K562 (cell line): Measurements from ENCODE around the gene TIGAR. TPM values are rescaled to one million over a fixed set of nuclear protein-coding genes. Genes with fewer than 3 reads are reported as not detected.

Source experiments
- CBFA2T2 ChIP-seq: fragments of 450-650 bp; conservative IDR thresholded peaks from 2 replicates; pipeline ENCODE4 v1.6.1; 2017; ENCODE audit warnings: mild to moderate bottlenecking
- HDAC1 ChIP-seq, 2 experiments: fragments of 450-650 bp; IDR thresholded peaks; 2 replicates each; pipeline ENCODE4 v1.6.1; 2016 to 2017; ENCODE audit warnings: inconsistent platforms in 1 of 2, mild to moderate bottlenecking in 1 of 2, moderate library complexity in 1 of 2
- HDAC3 ChIP-seq: fragments of 450-650 bp; IDR thresholded peaks from 2 replicates; pipeline ENCODE4 v1.6.1; 2018; ENCODE audit warnings: borderline replicate concordance, mild to moderate bottlenecking, moderate library complexity; ENCODE audit not compliant: partially characterized antibody
- MNT ChIP-seq, 2 experiments: fragments of 450-650 bp; conservative IDR thresholded peaks; 2 replicates each; pipeline ENCODE4 v1.6.1; 2017; ENCODE audit warnings: mild to moderate bottlenecking in 2 of 2, moderate library complexity in 2 of 2
- NCOA4 ChIP-seq: fragments of 450-650 bp; IDR thresholded peaks from 2 replicates; pipeline ENCODE4 v1.6.1; 2018; ENCODE audit warnings: mild to moderate bottlenecking; ENCODE audit not compliant: partially characterized antibody
- NCOR1 ChIP-seq: fragments of 450-650 bp; IDR thresholded peaks from 2 replicates; pipeline ENCODE4 v1.6.1; 2016; ENCODE audit warnings: mild to moderate bottlenecking, moderate library complexity
- STAT5A ChIP-seq: IDR thresholded peaks from 2 replicates; pipeline ENCODE4 v1.6.1; 2012; ENCODE audit warnings: low read length, inconsistent platforms, borderline replicate concordance
- TOE1 ChIP-seq, 2 experiments: fragments of 450-650 bp in 1 of 2; sonication (generic) in 1 of 2; formaldehyde crosslinking in 1 of 2; IDR thresholded peaks; 2 replicates each; pipeline versions ENCODE4 v1.7.1 to v1.8.0; 2016 to 2022; ENCODE audit warnings: borderline replicate concordance in 2 of 2, mild to moderate bottlenecking in 2 of 2, antibody characterized with exemption in 1 of 2, inconsistent platforms in 1 of 2, low read depth in 1 of 2, missing genetic modification reagents in 1 of 2, moderate library complexity in 1 of 2
- polyA plus RNA-seq, 8 experiments: library from polyadenylated mRNA; depleted of rRNA in 4 of 8; stranded (reverse) in 5 of 8; unstranded in 3 of 8; fragments of >200 nt; fragmentation: Nextera tagmentation in 2 of 8; fragmentation: Illumina TruSeq in 1 of 8; extraction: Ambion mirVana in 2 of 8; extraction: Trizol in 1 of 8; gene quantifications; 2 replicates each; pipeline versions ENCODE4 v1.2.1 to v1.2.3, GENCODE V29; 2011 to 2014; ENCODE audit warnings: inconsistent platforms in 1 of 8, missing spikeins in 1 of 8
- total RNA-seq, 7 experiments: library from RNA; depleted of rRNA in 6 of 7; stranded (reverse); fragments of >200 nt in 6 of 7; fragmentation: Illumina TruSeq in 2 of 7; extraction: Trizol in 2 of 7; gene quantifications; 2 replicates each; pipeline versions ENCODE4 v1.2.1 to v1.2.3, GENCODE V29; 2011 to 2021; ENCODE audit warnings: low replicate concordance in 1 of 7
- TF ChIP-seq, protein P1 (sequence below): fragments of 450-650 bp; IDR thresholded peaks from 2 replicates; pipeline ENCODE4 v1.6.1; 2016; ENCODE audit warnings: low read depth, mild to moderate bottlenecking, moderate library complexity
- TF ChIP-seq, protein P2 (sequence below): fragments of 450-650 bp; IDR thresholded peaks from 2 replicates; pipeline ENCODE4 v1.6.1; 2016; ENCODE audit warnings: low read depth
- TF ChIP-seq, protein P3 (sequence below): sonication (generic); formaldehyde crosslinking; IDR thresholded peaks from 2 replicates; pipeline ENCODE4 v1.8.0; 2023; ENCODE audit warnings: mild to moderate bottlenecking, missing genetic modification reagents

TIGAR gene
- total and polyA plus RNA-seq, 9 of the 15 experiments (the other 6 are each of a cell fraction or from before 2014, with no cell fraction given) = 0.11 to 1.0 (median 0.53) TPM; not detected in 2

DNA sequence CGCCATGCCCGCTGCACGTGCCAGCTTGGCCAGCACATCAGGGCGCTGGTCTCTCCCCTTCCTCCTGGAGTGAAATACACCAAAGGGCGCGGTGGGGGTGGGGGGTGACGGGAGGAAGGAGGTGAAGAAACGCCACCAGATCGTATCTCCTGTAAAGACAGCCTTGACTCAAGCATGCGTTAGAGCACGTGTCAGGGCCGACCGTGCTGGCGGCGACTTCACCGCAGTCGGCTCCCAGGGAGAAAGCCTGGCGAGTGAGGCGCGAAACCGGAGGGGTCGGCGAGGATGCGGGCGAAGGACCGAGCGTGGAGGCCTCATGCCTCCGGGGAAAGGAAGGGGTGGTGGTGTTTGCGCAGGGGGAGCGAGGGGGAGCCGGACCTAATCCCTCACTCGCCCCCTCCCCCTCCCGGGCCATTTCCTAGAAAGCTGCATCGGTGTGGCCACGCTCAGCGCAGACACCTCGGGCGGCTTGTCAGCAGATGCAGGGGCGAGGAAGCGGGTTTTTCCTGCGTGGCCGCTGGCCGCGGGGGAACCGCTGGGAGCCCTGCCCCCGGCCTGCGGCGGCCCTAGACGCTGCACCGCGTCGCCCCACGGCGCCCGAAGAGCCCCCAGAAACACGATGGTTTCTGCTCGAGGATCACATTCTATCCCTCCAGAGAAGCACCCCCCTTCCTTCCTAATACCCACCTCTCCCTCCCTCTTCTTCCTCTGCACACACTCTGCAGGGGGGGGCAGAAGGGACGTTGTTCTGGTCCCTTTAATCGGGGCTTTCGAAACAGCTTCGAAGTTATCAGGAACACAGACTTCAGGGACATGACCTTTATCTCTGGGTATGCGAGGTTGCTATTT, 48.4 kb upstream of the TIGAR start (continued):
- TF ChIP-seq MNT (conservative IDR thresholded peaks at IDR 0.05) (peak; percentile 83 to 91), NCOR1 (peak; percentile 30; the same call in 1 of the 2 replicates), TOE1 (IDR thresholded peaks at IDR 0.05; ENCODE audit: borderline replicate concordance) (peak; percentile 47; the same call in 1 of the 2 replicates), TOE1 (CRISPR knock-in tag; IDR thresholded peaks at IDR 0.05; ENCODE audit: borderline replicate concordance, low read depth) (no peak), NCOA4 (no peak), STAT5A (peak; percentile 52; the same call in 1 of the 2 replicates), CBFA2T2 (no peak; the same call in 1 of the 2 replicates), HDAC3 (no peak), HDAC1 (IDR thresholded peaks at IDR 0.05) (no peak; a peak in 2 of 4 replicates)
- TF ChIP-seq, protein P1, sequence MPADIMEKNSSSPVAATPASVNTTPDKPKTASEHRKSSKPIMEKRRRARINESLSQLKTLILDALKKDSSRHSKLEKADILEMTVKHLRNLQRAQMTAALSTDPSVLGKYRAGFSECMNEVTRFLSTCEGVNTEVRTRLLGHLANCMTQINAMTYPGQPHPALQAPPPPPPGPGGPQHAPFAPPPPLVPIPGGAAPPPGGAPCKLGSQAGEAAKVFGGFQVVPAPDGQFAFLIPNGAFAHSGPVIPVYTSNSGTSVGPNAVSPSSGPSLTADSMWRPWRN = peak; percentile 81; the same call in 1 of the 2 replicates
- TF ChIP-seq, protein P2, sequence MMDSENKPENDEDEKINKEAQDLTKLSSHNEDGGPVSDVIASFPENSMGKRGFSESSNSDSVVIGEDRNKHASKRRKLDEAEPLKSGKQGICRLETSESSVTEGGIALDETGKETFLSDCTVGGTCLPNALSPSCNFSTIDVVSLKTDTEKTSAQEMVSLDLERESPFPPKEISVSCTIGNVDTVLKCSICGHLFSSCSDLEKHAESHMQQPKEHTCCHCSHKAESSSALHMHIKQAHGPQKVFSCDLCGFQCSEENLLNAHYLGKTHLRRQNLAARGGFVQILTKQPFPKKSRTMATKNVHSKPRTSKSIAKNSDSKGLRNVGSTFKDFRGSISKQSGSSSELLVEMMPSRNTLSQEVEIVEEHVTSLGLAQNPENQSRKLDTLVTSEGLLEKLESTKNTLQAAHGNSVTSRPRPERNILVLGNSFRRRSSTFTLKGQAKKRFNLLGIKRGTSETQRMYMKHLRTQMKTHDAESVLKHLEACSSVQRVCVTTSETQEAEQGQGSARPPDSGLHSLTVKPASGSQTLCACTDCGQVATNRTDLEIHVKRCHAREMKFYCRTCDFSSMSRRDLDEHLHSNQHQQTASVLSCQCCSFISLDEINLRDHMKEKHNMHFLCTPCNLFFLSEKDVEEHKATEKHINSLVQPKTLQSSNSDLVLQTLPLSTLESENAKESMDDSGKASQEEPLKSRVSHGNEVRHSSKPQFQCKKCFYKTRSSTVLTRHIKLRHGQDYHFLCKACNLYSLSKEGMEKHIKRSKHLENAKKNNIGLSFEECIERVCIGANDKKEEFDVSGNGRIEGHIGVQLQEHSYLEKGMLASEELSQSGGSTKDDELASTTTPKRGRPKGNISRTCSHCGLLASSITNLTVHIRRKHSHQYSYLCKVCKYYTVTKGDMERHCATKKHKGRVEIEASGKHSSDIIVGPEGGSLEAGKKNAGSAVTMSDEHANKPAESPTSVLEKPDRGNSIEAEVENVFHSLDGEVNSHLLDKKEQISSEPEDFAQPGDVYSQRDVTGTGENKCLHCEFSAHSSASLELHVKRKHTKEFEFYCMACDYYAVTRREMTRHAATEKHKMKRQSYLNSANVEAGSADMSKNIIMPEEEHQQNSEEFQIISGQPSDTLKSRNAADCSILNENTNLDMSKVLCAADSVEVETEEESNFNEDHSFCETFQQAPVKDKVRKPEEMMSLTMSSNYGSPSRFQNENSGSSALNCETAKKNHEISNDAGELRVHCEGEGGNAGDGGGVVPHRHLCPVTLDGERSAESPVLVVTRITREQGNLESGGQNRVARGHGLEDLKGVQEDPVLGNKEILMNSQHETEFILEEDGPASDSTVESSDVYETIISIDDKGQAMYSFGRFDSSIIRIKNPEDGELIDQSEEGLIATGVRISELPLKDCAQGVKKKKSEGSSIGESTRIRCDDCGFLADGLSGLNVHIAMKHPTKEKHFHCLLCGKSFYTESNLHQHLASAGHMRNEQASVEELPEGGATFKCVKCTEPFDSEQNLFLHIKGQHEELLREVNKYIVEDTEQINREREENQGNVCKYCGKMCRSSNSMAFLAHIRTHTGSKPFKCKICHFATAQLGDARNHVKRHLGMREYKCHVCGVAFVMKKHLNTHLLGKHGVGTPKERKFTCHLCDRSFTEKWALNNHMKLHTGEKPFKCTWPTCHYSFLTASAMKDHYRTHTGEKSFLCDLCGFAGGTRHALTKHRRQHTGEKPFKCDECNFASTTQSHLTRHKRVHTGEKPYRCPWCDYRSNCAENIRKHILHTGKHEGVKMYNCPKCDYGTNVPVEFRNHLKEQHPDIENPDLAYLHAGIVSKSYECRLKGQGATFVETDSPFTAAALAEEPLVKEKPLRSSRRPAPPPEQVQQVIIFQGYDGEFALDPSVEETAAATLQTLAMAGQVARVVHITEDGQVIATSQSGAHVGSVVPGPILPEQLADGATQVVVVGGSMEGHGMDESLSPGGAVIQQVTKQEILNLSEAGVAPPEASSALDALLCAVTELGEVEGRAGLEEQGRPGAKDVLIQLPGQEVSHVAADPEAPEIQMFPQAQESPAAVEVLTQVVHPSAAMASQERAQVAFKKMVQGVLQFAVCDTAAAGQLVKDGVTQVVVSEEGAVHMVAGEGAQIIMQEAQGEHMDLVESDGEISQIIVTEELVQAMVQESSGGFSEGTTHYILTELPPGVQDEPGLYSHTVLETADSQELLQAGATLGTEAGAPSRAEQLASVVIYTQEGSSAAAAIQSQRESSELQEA = no peak
- TF ChIP-seq, protein P3, sequence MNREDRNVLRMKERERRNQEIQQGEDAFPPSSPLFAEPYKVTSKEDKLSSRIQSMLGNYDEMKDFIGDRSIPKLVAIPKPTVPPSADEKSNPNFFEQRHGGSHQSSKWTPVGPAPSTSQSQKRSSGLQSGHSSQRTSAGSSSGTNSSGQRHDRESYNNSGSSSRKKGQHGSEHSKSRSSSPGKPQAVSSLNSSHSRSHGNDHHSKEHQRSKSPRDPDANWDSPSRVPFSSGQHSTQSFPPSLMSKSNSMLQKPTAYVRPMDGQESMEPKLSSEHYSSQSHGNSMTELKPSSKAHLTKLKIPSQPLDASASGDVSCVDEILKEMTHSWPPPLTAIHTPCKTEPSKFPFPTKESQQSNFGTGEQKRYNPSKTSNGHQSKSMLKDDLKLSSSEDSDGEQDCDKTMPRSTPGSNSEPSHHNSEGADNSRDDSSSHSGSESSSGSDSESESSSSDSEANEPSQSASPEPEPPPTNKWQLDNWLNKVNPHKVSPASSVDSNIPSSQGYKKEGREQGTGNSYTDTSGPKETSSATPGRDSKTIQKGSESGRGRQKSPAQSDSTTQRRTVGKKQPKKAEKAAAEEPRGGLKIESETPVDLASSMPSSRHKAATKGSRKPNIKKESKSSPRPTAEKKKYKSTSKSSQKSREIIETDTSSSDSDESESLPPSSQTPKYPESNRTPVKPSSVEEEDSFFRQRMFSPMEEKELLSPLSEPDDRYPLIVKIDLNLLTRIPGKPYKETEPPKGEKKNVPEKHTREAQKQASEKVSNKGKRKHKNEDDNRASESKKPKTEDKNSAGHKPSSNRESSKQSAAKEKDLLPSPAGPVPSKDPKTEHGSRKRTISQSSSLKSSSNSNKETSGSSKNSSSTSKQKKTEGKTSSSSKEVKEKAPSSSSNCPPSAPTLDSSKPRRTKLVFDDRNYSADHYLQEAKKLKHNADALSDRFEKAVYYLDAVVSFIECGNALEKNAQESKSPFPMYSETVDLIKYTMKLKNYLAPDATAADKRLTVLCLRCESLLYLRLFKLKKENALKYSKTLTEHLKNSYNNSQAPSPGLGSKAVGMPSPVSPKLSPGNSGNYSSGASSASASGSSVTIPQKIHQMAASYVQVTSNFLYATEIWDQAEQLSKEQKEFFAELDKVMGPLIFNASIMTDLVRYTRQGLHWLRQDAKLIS (CRISPR knock-in tag) = no peak
